ENCODE measurements around the gene GPR75.
"Not testable (repeated sequence)": the region's sequence is repeated elsewhere in the genome, so short reads cannot be mapped to it uniquely, and the experiment has no call there.

Gene GPR75

GRCh38 chr2:53851052-53851757 lies 8.6 kb downstream of the GPR75 start:
- DNase-seq = not testable (repeated sequence)

- no peak for DNase-seq
Observed at GRCh38 chr2:53848062-53848461, 11.7 kb downstream of the GPR75 start.

GRCh38 chr2:53843595-53843994 lies 16.2 kb downstream of the GPR75 start:
- peak; percentile 12 for DNase-seq

GRCh38 chr2:53842891-53843290 lies 16.9 kb downstream of the GPR75 start:
- no peak for DNase-seq

GRCh38 chr2:53841651-53842050 lies 18.1 kb downstream of the GPR75 start:
- not testable (repeated sequence) for DNase-seq

- no peak for DNase-seq
Observed at GRCh38 chr2:53840580-53840979, 19.2 kb downstream of the GPR75 start.

GRCh38 chr2:53829980-53830290 lies 29.8 kb downstream of the GPR75 start:
- not testable (repeated sequence) for DNase-seq

- DNase-seq = no peak
Observed at GRCh38 chr2:53829273-53829979, 30.3 kb downstream of the GPR75 start.

- DNase-seq = no peak
Observed at GRCh38 chr2:53828331-53828730, 31.4 kb downstream of the GPR75 start.

GRCh38 chr2:53827398-53828175 lies 32.2 kb downstream of the GPR75 start:
- DNase-seq = no peak

GRCh38 chr2:53826587-53827397 lies 33.0 kb downstream of the GPR75 start:
- DNase-seq = no peak

- no peak for DNase-seq
Observed at GRCh38 chr2:53826030-53826410, 33.7 kb downstream of the GPR75 start.

GRCh38 chr2:53823639-53824038 lies 36.1 kb downstream of the GPR75 start:
- DNase-seq = peak; percentile 48

GRCh38 chr2:53821810-53822209 lies 38.0 kb downstream of the GPR75 start:
- DNase-seq = no peak

- no peak for DNase-seq
Observed at GRCh38 chr2:53820711-53821110, 39.1 kb downstream of the GPR75 start.

- DNase-seq = no peak
Observed at GRCh38 chr2:53820048-53820447, 39.7 kb downstream of the GPR75 start.

GRCh38 chr2:53819634-53820033 lies 40.1 kb downstream of the GPR75 start:
- DNase-seq = no peak

- no peak for DNase-seq
Observed at GRCh38 chr2:53818854-53819435, 40.8 kb downstream of the GPR75 start.

- DNase-seq = no peak
Observed at GRCh38 chr2:53813151-53813550, 46.6 kb downstream of the GPR75 start.

GRCh38 chr2:53811601-53812000 lies 48.2 kb downstream of the GPR75 start:
- no peak for DNase-seq

Measured in hematopoietic multipotent progenitor cell treated with erythropoietin and hydrocortisone succinate and interleukin-3 and kit ligand, for 6 days (in vitro differentiated cells).